ENCODE data around the gene PPP1R10. TPM values are rescaled to one million over a fixed set of nuclear protein-coding genes. Genes with fewer than 3 reads are reported as not detected.
A peak's percentile ranks its signal among the peaks of the same experiment; 100 is the strongest.
"Not testable (repeated sequence)": the region's sequence is repeated elsewhere in the genome, so short reads cannot be mapped to it uniquely, and the experiment has no call there.

PPP1R10 gene
- total RNA-seq, 2 donors from 2014 or later, result 46.9 to 78.2 TPM

- no peaks in the 10 kb centered on the region for H3K9me3 ChIP-seq
- H3K36me3 ChIP-seq, result peaks cover 29% of the 10 kb centered on the region
- intact Hi-C loops (cut with DNase I), result loop anchor here (5.0 kb wide), 1 partner anchor 53 kb away; no protein-coding TSS in a partner anchor
- H3K4me1 ChIP-seq, result no peaks in the 10 kb centered on the region
- H3K4me3 ChIP-seq, result no peak overlapping the region
- DNase-seq, result no peak
- no peak overlapping the region for H3K27ac ChIP-seq
- H3K9ac ChIP-seq (ENCODE audit: low read depth in 2 of 2, low read length in 2 of 2), result no peak overlapping the region
- H3K27me3 ChIP-seq, result no peaks in the 10 kb centered on the region
- no peak for TF ChIP-seq CTCF (IDR thresholded peaks at IDR 0.05)
Observed at GRCh38 chr6:30600451-30600961, 16.5 kb downstream of the PPP1R10 start.

- intact Hi-C loops (cut with DNase I), result loop anchor here (5.0 kb wide), 2 partner anchors 52 to 117 kb away; no protein-coding TSS in a partner anchor
- no peak for DNase-seq
- no peak for TF ChIP-seq CTCF (IDR thresholded peaks at IDR 0.05)
- Histone ChIP-seq H3K27ac (no peak overlapping the region), H3K36me3 (peaks cover 23% of the 10 kb centered on the region), H3K9ac (ENCODE audit: low read depth in 2 of 2, low read length in 2 of 2) (no peak overlapping the region), H3K4me1 (no peaks in the 10 kb centered on the region), H3K4me3 (no peak overlapping the region), H3K9me3 (no peaks in the 10 kb centered on the region), H3K27me3 (no peaks in the 10 kb centered on the region)
Observed at GRCh38 chr6:30599625-30600324, 17.3 kb downstream of the PPP1R10 start.

GRCh38 chr6:30598912-30599624 lies 18.0 kb downstream of the PPP1R10 start:
- Histone ChIP-seq H3K4me3 (no peak overlapping the region), H3K36me3 (peaks cover 16% of the 10 kb centered on the region), H3K4me1 (no peaks in the 10 kb centered on the region), H3K27ac (no peak overlapping the region), H3K9me3 (no peaks in the 10 kb centered on the region), H3K9ac (ENCODE audit: low read depth in 2 of 2, low read length in 2 of 2) (no peak overlapping the region), H3K27me3 (no peaks in the 10 kb centered on the region)
- TF ChIP-seq CTCF (IDR thresholded peaks at IDR 0.05), result no peak
- intact Hi-C loops (cut with DNase I), result loop anchor here (5.0 kb wide), 1 partner anchor 117 kb away; no protein-coding TSS in a partner anchor
- no peak for DNase-seq

- intact Hi-C loops (cut with DNase I), result loop anchor here (5.0 kb wide), 1 partner anchor 115 kb away; no protein-coding TSS in a partner anchor
- peak; percentile 77 for TF ChIP-seq CTCF (IDR thresholded peaks at IDR 0.05)
- not testable (repeated sequence) for H3K36me3 ChIP-seq
Observed at GRCh38 chr6:30597315-30598144, 19.5 kb downstream of the PPP1R10 start.

GRCh38 chr6:30592287-30592686 lies 24.8 kb downstream of the PPP1R10 start:
- Histone ChIP-seq H3K4me3 (no peak overlapping the region), H3K9me3 (no peaks in the 10 kb centered on the region), H3K9ac (ENCODE audit: low read depth in 2 of 2, low read length in 2 of 2) (no peak overlapping the region), H3K27me3 (no peaks in the 10 kb centered on the region), H3K36me3 (peaks cover 6% of the 10 kb centered on the region), H3K4me1 (no peaks in the 10 kb centered on the region), H3K27ac (no peak overlapping the region)
- DNase-seq, result no peak
- no peak for TF ChIP-seq CTCF (IDR thresholded peaks at IDR 0.05)
- intact Hi-C loops (cut with DNase I), result no loop called here

More at GRCh38 chr6:30597315-30598144, 19.5 kb downstream of the PPP1R10 start:
- not testable (repeated sequence) for H3K4me3 ChIP-seq, H3K27me3 ChIP-seq, H3K27ac ChIP-seq, H3K9me3 ChIP-seq, H3K4me1 ChIP-seq
- peak; percentile 89 for DNase-seq
- H3K9ac ChIP-seq (ENCODE audit: low read depth in 2 of 2, low read length in 2 of 2), result peak overlapping the region in 1 of 2 donors; percentile 12
